HS-5 (cell line): ENCODE results near the gene POU3F1.

Experiments used
- DNase-seq: peaks from one replicate; pipeline ENCODE4 v3.0.0-alpha.2; 2012; ENCODE audit warnings: low read depth

Gene POU3F1

DNA sequence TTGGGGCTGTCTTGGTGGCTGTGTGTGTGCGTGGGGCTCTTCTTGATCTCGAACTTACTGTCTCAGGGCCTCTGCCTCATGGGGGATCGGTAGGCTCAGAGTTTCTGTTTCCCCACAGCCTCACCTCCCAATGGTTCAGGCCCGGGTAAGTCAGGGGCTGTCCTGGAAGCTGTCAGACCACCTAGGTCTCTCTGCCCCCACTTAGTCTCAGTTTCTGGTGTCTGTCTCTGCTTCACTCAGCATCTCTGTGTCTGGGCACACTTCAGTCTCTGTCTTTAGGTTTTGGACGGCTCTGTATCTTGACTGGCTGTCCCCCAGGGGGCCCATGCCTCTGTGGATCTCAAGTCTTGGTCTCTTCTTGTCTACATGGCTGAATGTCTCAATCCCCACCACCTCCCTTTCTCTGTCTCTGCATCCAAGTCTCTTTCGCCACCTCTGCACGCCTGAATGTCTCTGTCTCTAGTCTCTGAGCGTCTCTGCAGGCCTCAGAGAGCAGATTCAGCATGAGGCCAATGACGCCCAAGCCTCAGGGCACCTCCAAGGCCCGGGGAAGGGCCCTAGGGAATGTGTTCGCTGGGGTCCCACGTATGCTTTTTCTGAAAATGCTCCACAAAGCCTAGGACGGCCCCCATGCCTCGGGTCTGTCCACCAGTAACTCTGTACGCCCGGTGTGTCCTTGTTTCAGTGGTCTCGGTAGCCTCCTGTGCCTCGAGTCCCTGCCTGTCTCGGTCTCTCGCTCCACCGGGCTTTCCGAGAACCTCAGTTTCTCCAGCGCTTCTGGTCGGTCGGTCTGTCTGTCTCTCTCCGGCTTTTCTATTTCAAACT, 42.1 kb downstream of the POU3F1 start:
- no peak for DNase-seq

- DNase-seq, result no peak
These were observed 43.0 kb downstream of the POU3F1 start for GRCh38 chr1:38003261-38004250.

DNA sequence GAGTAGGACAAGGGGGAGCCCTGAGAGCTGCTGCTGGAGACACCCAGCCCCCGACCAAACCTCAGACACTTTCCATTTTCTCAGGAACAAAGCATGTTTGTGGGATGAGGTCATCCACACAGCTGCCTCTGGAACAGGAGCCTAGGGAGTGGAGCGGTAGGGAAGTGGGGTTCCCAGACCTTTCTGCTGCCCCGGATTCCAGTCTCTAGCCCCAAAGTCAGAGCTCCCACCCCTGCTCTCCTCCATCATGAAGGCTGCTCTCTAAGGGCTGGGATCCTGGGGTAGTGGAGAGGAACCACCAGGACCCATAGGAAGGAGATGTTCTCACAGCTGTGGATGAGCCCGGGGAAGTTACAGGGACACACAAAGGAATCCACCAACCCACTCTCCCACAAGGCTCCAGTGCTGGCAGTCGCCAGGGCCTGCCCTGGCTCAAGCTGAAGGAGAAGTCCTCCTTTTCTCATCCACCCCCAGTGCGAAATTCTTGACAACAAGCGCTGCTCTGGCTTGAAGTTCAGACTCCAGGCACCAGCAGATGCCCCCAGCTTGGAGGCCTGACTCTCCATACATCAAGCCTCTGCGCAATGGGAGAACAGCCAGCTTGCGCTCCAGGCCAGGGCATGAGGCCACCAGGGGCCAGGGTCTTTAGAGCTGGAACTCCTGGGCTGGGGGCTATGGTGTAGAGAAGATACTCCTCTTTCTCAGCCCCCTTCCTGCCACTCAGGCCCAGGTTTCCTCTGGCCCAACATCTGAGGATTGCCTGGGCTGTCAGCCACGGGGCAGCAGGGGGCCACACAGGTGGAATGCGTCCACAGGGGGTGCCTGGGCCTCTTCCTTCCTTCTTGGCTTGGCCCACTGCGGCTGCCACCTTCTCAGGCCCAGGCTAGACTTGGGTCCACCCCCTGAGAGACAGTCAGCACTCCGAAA, 45.8 kb downstream of the POU3F1 start:
- no peak for DNase-seq

DNA sequence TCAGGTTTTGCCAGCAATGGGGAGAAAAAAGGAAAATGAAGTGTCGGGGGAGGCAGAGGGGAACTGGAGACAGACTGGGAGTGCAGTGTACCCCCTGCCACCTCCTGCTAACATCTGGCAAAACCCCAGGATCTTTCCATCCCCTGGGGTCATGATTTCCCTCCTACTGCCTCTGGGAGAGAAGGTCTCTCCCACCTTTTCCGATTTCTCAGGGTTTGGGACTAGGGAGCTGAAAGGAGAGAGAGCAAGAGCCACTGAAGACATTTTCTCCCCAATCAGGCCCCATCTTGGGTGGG, 46.4 kb downstream of the POU3F1 start:
- no peak for DNase-seq

DNA sequence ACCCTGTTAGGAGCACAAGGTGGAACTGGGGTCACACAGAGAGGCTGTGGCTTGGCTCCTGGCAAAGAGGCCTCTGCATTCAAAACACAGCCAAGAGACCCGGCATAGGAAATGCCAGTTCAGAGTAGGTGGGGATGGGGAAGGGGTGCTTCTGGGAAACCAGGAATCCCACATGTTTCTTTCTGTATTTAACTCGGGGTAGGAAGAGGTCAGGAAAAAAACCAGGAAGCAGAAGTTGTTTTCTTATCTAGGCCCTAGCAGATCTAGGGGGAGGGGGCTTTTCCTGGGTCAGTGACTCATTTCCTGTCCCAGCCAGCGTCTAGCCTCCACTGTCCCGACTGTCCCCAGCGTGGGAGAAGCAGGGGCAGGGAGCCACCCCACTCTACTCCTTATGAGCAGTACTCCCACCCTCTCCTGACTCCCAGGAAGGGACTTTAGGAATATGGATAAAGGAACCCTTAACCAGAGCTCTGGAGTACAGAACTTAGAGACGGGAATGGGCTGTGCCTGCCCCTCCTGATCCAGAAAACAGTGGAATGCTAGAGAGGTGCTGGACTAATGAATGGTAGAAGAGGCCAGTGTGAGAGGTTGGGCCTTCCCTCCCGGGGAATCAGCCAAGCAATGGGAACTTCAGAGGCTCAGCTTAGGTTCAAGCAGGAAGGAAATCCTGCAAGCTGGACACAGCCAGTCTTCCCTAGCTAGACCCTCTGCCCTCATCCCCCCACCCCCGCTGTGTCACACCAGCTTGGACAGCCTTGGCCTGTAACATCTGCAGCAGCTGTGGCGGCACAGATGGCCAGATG, 47.0 kb downstream of the POU3F1 start:
- DNase-seq, result no peak

DNA sequence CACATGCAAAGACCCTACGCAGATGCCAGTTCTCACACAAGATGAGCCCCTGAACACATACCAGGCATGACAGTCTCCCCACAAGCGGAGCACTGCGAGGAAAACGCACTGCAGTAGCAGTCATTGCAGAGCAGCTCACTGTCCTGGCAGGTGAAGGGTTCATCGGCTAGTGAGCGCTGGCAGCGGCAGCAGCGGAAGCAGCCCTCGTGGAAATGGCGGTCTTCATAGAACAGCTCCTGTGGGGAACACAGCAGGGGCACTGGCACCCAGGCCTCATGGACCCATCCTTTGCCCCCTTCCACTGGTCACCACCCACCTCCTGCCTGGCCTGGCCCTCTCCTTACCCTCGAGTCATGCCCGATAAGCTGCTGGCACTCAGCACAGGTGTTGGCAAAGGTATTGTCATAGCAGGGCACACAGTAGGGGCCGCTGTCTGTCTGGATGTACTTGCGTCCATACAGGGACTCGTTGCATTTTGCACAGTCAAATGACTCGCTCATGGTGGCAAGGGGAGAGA, 47.6 kb downstream of the POU3F1 start:
- DNase-seq, result no peak

DNA sequence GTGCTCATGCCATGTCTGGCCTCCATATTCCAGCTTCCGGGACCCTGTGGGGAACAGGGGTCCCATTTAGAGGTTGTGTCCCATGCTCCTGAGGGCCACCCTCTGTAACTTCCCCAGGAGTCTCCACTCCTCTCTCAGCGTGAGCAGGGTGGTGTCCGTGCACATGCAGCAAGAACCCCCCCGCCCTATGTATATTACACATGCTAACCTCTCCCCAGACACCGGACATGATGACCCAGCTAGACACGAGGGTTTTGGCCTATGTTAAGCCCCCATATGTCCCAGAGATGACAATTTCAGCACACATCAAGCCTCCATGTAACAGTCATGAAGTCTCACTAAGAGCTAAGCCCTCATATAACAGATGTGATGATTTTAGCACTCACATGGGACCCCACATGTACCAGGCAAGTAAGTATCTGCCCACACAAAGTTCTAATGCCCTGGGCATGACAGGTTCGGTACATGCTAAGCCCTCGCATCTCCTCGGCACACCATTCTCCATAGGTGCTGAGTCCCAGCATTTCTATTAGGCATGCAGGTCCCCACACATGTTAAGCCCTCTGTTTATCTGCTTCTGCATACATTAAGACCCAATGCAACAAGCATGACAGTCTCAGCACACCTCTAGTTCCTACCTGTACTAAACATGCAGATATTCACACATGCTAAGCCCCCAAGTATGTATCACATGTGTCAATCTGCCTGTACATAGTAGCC, 48.3 kb downstream of the POU3F1 start:
- no peak for DNase-seq

DNA sequence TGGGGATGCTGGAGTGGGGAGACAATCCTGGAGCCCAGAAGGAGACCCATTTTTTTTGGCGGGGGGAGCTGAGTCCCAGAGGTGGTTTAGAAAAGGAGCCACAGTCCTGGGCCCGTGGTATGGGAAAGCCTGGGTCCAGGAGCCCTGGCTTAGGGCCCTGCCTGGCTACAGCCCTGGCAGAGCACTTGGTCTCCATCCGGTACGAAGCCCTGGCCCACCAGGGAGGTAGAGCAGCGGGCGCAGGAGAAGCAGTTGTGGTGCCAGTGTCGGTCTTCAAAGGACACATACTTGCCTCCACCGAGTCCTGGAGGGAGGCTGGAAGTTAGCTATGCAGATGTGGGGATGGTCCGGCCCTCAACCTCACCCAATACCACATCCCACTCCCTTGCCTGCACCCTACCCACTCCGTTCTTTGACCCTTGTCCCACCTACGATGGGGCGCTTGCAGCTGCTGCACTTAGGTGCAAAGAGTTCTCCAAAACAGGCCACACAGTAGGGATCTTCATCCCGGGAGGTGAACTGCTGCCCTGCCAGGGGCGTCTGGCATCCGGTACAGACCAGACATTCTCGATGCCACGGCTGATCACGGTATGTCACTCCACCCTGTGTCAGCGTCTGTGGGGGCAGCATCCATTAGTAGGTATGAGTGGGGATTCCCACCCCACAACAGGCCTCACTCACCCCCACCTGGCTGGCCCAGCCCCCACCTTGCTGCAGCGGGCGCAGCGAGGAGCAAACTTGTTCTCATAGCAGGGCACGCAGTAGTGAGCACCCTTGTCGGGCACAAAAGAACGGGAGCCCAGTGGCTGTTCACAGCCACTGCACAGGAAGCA, 49.1 kb downstream of the POU3F1 start:
- no peak for DNase-seq

- DNase-seq, result no peak
These were observed 50.7 kb downstream of the POU3F1 start for GRCh38 chr1:37995751-37996345.

DNA sequence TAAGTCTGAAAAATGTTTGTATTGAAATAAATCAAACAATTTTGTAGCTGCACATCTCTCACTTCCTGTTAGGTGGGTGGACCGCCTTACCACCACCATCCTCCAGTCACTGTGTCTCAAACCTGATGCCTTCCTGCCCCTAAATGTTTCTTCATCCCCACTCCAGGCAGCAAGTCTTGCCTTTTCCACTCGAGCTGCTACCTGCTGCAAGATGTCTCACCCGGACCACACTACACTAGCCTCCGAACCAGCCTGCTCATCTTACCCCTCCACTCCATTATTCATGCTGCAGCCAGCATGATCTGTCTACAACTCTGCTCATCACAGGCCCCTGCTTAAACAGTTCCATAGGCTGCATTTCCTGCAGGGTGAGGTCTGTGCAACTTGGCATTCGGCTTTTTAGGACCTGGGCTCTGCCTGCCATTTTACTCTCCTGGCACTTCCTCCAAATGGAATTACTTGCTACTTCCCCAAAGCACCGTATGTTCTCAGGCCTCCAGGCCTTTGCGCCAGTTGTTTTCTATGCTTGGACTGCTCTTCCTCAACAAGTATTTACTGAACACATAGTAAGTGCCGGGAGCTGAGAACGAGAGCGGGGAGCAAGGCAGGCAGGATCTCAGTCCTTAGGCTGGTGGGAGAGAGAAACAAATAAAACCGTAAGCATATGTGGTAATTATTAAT, 51.6 kb downstream of the POU3F1 start:
- no peak for DNase-seq
